Cardiac fibroblast (primary cell): ENCODE results near the gene COL8A1.
A peak's percentile ranks its signal among the peaks of the same experiment; 100 is the strongest.

Experiments used
- DNase-seq, 2 donors: peaks; one replicate each; pipeline versions ENCODE4 v3.0.0 to v3.0.0-alpha.2; 2010; ENCODE audit warnings: low read depth in 2 of 2
- H3K4me3 ChIP-seq, 2 donors: replicated peaks in 1 of 2; 1 replicate in 1 of 2; 2 replicates in 1 of 2; pipeline ENCODE4 v1.5.1; 2011; ENCODE audit warnings: low read depth in 2 of 2, low read length in 2 of 2, mild to moderate bottlenecking in 2 of 2, moderate library complexity in 1 of 2
- CTCF ChIP-seq: IDR thresholded peaks from one replicate; pipeline ENCODE4 v1.5.1; 2011; ENCODE audit warnings: low read depth, mild to moderate bottlenecking, low read length, inconsistent platforms

Gene COL8A1

DNA sequence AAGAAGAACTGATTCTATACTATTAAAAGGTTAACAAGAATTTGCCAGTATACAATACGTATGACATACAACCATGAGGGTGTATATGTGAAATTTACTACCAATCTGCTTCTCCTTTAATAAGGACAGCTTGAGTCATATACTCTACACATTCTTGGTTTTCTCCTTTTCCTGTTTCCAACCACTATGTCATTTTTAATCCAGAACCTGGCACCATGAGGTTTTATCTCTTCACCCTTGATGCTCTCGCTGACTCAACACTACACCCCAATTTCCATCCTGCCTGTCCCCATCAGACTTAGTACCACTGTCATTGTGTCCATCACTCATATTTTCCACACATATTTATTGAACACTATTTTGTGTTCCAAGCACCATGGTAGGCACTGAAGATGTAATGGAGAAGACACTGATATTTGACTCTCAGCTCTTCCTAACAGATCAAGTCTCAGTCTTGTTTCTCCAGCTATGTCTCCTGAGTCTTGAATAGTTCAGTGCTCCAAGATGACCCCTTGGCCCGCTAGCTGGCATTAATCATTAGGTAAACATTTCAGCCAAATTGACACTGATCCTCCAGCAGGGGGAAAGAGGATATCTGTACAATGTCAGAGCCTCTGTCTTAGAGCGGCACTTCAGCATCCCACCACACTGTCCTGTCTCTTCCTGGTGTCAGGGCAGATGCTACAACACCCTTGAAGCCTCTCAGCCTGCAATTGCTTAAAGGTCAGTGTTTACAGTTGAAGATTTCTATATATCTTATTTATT, 11.2 kb upstream of the COL8A1 start:
- TF ChIP-seq CTCF = peak; percentile 26

GRCh38 chr3:99630815-99631214, 7.6 kb upstream of the COL8A1 start:
- DNase-seq = no peak
- H3K4me3 ChIP-seq = no peak overlapping the region
- TF ChIP-seq CTCF = no peak

More for the DNA sequence above, 11.2 kb upstream of the COL8A1 start:
- DNase-seq = peak in 1 of 2 donors; percentile 54
- no peak overlapping the region for H3K4me3 ChIP-seq

- TF ChIP-seq CTCF = no peak
- H3K4me3 ChIP-seq = no peak overlapping the region
- DNase-seq = peak in 1 of 2 donors; percentile 57
Observed at GRCh38 chr3:99633887-99634558, 4.4 kb upstream of the COL8A1 start.

DNA sequence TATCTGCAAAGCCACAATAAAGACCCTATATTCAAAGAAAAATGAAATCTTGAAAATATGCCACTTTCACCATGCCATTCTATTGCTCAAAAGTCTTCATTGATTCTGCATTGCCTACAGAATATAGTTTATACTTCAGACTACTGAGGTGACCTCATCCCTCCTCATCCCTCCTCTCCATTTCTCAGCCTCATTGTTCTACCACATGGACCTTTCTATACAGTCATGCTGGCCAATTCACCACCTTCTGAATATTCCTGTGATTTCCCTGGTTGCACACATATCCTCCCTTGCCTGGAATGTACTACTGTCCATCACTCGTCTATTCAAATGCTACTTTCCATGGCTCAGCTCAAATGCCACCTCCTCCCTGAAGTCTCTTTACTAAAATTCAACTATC, 3.5 kb upstream of the COL8A1 start:
- no peak overlapping the region for H3K4me3 ChIP-seq
- DNase-seq = peak in 1 of 2 donors; percentile 72
- TF ChIP-seq CTCF = no peak

GRCh38 chr3:99635348-99635747, 3.0 kb upstream of the COL8A1 start:
- no peak for TF ChIP-seq CTCF
- no peak overlapping the region for H3K4me3 ChIP-seq
- DNase-seq = peak in 1 of 2 donors; percentile 13

- H3K4me3 ChIP-seq = peak overlapping the region; percentile 68 to 78
- TF ChIP-seq CTCF = peak; percentile 30
Observed at GRCh38 chr3:99637016-99637367, 1.4 kb upstream of the COL8A1 start.

More at GRCh38 chr3:99637016-99637367, 1.4 kb upstream of the COL8A1 start:
- DNase-seq = peak; percentile 44 to 89
